UCSD-AML1 (cell line): ENCODE data around the gene RGS16.

Source experiments
- DNase-seq: peaks from one replicate; lab custom pipeline; 2025; ENCODE audit not compliant: unreplicated experiment; lab: John Stamatoyannopoulos, UW

The RGS16 gene

DNA sequence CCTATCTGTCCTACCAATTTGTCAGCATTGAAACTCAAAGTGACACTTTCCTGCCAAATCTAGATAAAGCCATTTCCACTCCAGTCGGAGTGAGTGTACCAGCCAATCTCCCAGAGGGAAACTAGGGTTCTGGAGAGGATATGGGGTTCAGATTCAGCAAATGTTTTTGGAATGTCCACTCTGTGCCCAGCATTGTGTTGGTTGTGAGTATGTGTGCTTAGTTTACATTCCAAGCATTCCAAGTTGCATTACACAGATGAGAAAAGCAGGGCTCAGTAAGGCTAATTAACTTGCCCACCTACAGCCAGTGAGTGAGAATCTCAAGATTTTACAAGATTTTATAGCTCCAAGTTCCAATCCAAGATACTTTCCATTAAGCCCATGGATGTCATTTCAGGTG lies 26.4 kb upstream of the RGS16 start:
- DNase-seq, result no peak

DNA sequence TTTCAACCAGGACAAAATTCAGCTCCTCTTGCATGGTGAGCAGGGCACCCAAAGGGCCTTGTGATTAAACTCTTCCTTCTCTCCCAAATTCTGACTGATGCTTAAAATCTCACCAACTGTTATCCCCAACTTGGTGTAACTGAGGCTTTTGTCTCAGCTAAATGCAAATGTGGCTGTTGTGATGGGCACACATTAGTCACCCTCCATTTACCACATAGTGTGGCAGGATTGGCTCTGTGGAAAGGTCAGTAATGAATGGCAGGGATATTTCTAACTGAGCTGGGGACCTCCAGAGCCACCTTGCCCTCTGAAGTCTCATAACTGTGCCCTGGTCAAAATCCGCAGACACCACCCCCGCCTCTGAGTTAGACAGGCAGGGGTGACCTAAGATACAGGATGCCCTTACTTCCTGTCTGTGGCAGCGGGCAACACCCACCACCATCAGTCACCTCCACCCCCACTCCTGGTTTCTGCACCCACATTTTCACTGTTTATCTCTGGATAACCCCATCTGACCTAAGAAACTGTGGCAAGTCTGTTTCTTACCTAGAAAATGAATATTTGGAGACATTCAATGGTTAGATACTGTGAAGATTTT lies 25.4 kb upstream of the RGS16 start:
- DNase-seq, result peak; percentile 60

- DNase-seq, result no peak
Measured at GRCh38 chr1:182629080-182629479, 24.9 kb upstream of the RGS16 start.

DNA sequence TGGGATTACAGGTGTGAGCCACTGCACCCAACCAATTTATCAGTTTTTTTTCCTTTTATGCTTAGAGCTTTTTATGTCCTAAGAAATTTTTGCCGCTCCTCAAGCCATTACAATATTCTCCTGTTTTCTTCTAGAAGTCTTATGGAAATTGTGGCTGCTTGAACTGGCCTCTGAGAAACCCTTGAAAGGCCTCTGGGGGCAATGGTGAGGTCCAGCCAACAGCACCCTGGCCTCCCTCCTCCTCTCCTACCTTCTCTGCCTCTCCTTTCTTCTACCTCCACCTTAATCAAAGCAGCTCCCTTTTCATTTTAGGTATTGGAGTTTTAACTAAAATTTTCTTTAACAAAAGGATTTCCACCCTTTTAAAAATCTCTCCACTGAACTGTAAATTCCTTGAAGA lies 24.5 kb upstream of the RGS16 start:
- DNase-seq, result no peak

GRCh38 chr1:182627622-182628021 lies 23.4 kb upstream of the RGS16 start:
- no peak for DNase-seq

- no peak for DNase-seq
Measured at GRCh38 chr1:182626527-182626926, 22.3 kb upstream of the RGS16 start.

GRCh38 chr1:182625719-182626504 lies 21.7 kb upstream of the RGS16 start:
- DNase-seq, result no peak

GRCh38 chr1:182625024-182625423 lies 20.8 kb upstream of the RGS16 start:
- no peak for DNase-seq

DNA sequence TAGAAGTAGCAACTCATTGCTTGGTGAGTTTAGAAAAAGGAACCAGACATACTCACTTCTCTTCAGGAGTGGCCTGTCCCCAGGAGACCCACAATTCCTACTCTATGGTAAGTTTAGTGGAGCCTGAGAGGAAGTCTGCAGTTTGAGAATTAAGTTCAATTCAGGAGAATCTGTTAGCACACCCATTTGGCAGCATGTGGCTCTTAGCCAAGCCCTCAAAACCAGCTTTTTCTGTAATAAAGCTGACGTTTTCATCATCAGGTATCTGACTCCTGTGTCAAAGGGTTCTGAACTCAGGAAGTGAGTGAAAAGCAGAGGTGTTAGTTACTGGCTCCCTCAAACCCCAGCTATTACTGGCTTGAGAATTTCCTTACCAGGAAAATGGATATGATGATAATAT lies 20.4 kb upstream of the RGS16 start:
- no peak for DNase-seq

DNA sequence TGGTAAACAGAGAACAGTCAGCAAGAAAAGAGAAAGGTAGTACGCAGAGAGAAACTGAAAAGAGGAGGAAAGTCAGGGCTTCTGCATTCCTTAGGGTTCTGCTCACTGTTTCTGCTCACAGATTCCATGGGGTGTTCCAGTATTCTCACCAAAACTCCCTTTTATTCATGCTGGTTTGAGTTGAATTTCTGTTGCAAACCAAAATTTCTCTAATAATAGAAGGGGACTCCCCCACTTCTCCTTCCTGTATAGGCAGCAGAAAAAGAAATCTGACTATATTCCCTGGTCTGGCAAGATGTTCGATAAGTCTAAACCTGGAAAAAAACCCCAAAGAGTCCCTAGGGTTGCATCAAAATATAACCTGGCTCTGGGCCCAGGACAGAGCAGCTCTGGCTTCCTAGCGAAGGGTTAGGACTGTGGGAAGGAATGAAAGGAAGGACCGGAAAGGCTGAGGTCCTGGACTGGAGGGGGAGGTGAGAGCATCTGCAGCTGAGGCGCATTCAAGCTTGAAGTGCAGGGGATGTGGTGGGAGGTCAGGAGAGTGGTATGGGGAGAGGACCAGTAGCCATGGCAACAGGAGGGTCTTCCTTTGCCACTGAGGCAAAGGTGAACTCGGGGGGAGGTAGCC lies 18.8 kb upstream of the RGS16 start:
- DNase-seq, result peak; percentile 30

- no peak for DNase-seq
Measured at GRCh38 chr1:182621906-182622305, 17.7 kb upstream of the RGS16 start.

DNA sequence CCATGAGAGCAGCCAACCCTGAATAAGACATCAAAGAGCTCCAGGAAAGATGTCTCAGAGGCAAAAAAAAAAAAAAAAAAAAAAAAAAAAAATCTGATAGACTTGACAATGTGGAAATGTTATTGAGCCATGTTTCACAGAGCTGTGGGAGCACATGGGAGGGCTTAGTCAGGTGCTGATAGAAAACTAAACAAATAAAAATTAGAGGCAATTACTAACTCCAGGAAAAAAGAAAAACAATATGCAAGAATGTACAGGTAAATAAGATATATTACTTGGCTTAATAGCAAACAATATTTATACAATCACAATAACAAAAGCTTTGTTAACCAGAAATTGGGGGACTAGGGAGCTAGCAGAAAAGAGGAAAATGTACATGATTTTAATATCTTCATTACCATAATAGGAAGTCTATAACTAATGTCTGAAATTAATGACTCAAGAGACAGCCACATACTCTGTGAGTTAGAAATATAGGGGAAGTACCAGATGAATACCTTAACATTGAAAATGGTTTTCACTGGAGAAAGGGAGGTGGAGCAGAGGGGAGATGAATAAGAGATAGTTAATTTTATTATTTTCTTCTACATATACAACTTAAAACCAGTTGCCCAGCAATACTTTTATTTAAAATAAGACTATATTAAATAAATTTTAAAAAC lies 16.9 kb upstream of the RGS16 start:
- no peak for DNase-seq

DNA sequence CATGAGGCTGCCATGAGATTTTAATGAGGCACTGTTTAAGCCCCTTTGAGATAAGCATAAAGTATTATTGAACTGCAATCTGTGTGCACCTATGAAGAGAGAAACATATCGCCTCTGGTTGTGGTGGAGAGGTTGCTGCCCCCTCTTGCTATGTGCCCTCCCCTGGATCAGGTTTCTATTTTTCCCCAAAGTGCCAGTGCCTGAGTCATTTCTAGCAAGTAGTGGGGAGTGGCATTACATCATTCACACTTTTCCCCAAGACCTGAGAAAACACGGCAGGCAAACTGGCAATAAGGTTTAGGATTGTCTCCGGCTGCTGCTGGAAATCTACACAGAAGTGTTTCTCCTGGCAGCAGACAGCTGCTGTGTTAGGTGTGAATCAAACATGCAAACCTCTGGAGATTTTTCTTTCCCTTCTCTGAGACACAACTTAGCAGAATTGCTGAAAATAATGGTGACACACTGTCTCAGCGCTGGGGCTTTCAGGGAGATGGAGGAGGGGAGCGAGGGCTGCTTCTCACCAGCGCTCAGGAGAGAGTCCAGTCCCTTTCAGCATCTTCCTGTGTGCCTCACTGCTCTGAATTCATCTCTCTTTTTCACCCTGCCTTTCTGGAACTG lies 13.7 kb upstream of the RGS16 start:
- DNase-seq, result no peak

GRCh38 chr1:182617014-182617429 lies 12.8 kb upstream of the RGS16 start:
- DNase-seq, result no peak

DNA sequence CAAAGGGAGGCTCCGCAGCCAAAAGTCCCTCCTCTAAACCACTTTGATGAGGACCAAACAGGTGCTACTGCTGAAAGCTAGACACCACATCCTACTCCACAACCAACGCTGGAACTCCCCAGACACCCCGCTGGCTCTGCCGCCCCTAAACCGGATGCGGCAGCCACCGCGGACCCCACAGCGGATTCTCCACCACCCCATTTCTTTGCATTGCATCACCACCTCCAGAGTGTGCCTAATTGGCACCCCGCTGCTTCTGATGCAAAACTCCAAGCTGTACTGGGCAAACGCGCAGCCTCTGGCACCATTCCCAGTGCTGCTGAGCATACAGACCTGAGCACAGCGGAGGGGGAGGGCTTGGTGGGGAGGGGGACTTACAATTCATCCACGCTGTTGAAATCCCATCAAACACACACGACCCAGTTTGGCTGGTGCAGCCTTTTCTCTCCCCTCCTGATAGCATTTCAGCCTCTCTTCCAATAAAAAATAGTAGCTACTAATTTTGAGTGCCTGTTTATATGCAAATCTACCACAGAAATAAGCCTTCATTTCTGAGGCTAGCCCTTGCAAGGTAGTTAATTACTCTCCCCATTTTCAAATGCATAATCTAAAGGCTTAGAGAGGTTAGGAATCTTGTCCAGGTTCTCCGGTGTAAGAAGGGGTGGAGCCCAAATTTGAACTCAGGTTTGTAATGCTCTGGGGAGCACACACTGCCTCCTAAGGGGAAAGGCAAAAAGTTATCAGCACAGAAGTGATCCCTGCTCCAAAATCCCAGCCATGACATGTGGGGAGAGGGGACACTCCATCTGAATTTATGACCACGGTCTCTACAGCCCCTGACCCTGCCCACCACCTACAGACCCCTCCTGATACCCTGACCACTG lies 12.2 kb upstream of the RGS16 start:
- DNase-seq, result peak; percentile 81

DNA sequence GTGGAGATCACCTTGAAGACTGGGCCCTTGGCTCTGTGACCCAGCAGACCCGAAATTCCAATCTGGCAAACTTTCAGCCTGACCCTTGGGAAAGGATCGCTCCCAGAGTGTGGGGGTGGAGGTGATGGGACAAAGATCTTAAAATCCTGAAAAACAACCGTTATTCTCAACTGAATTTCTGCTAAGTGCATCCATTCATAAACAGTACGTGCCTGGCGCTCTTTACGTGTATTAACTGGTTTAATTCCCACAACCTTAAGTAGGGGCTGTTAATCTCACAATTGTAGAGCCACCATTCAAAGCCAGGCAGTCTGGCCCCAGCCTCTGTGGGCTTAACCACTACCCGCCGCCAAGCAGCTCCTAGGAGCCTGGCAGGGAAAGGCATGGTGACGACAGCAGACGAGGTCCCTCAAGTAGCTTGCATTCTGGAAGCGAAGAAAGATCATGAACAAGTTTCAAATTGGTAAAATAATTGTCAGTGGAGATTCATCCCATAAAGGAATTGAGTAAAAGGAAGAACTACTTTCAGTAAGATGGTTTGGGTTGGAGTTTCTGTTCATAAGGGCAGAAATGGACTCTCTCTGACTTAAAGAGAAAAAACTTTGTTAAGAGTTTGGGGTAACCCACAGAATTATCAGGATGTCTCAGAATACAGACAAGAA lies 11.4 kb upstream of the RGS16 start:
- DNase-seq, result peak; percentile 45

- DNase-seq, result peak; percentile 92
Measured at GRCh38 chr1:182614796-182615454, 10.7 kb upstream of the RGS16 start.

DNA sequence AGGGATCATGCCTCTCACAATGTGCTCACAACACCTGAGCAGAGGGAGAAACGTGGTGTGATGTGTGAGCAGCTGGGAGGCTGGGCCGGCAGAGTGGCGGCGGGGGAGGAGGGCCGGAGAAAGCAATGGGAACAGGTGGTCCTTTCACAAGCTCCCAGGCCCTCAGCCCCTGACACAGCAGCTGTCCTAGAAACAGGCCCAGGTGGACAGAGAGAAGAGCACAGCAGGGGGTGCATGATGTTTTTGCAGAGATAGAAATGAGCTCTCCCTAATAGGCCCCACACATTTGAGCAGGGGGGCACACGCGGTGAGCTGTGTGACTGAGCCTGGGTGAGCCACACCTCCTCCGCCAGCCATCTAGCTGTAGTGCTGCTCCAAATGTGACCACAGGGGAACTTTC lies 7.6 kb upstream of the RGS16 start:
- DNase-seq, result no peak

DNA sequence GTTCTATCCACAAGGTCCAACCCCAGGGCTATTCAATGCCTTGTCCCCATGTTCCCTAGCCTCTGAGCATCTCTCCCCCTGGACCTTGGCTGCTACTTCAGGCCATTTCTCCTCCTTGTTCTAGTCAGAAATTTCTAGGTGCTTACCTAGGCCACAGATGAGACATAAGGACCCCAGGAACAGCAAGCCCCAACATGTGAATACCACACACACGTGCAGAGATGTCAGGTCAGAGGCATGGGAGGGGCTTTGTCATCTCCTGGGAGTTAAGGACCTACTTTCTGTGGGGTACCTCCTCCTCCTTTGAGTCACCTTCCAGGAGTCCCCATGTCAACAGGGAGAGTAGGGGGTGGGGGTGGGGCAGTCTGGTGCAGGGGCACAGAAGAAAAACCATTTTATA lies 7.1 kb upstream of the RGS16 start:
- no peak for DNase-seq
